ENCODE results near the gene EFHC1.

- TF ChIP-seq POLR2A (IDR thresholded peaks at IDR 0.05; ENCODE audit: low read depth, low read length): no peak
- TF ChIP-seq POLR2AphosphoS5 (IDR thresholded peaks at IDR 0.05; ENCODE audit: low read depth, low read length): no peak
- no peak for TF ChIP-seq TAF1 (IDR thresholded peaks at IDR 0.05; ENCODE audit: borderline replicate concordance, low read depth, low read length)
Measured at GRCh38 chr6:52495922-52496321, 75.8 kb downstream of the EFHC1 start.

Data from GM12892 (cell line).